HEK293T (cell line): ENCODE results near the gene ALG12.

Experiments
- CTCF ChIA-PET: fragments of 350-600 bp; formaldehyde crosslinking; extraction: SDS; loops from one replicate; lab custom pipeline; 2021; ENCODE audit warnings: antibody characterized with exemption, inconsistent platforms; lab: Yijun Ruan, JAX
- POLR2A ChIA-PET: fragments of 350-600 bp; formaldehyde crosslinking; extraction: SDS; loops from one replicate; lab custom pipeline; 2020; ENCODE audit warnings: antibody characterized with exemption, inconsistent platforms; lab: Yijun Ruan, JAX
- DNase-seq: peaks from one replicate; pipeline ENCODE4 v3.0.0; 2012; ENCODE audit warnings: mixed read lengths; ENCODE audit errors: extremely low spot score
- ARNT ChIP-seq: fragments of 450-650 bp; IDR thresholded peaks from 2 replicates; pipeline ENCODE4 v1.6.1; 2017; ENCODE audit warnings: mild to moderate bottlenecking
- BHLHE40 ChIP-seq: fragments of 450-650 bp; IDR thresholded peaks from 2 replicates; pipeline ENCODE4 v1.6.1; 2016; ENCODE audit warnings: mild to moderate bottlenecking, moderate library complexity, borderline replicate concordance
- CTBP1 ChIP-seq: fragments of 450-650 bp; IDR thresholded peaks from 2 replicates; pipeline ENCODE4 v1.6.1; 2016; ENCODE audit warnings: borderline replicate concordance
- ELF4 ChIP-seq: fragments of 450-650 bp; IDR thresholded peaks from 2 replicates; pipeline ENCODE4 v1.6.1; 2017; ENCODE audit warnings: antibody characterized with exemption
- FOXA1 ChIP-seq: fragments of 450-650 bp; IDR thresholded peaks from 2 replicates; pipeline ENCODE4 v1.6.1; 2016; ENCODE audit warnings: mild to moderate bottlenecking
- FOXK2 ChIP-seq: fragments of 450-650 bp; IDR thresholded peaks from 2 replicates; pipeline ENCODE4 v1.6.1; 2016; ENCODE audit warnings: mild to moderate bottlenecking
- FOXM1 ChIP-seq: fragments of 450-650 bp; IDR thresholded peaks from 2 replicates; pipeline ENCODE4 v1.6.1; 2017; ENCODE audit warnings: mild to moderate bottlenecking, borderline replicate concordance
- HDGF ChIP-seq: fragments of 450-650 bp; IDR thresholded peaks from 2 replicates; pipeline ENCODE4 v1.6.1; 2017; ENCODE audit warnings: antibody characterized with exemption, borderline replicate concordance
- L3MBTL2 ChIP-seq: fragments of 450-650 bp; conservative IDR thresholded peaks from 2 replicates; pipeline ENCODE4 v1.6.1; 2016; ENCODE audit warnings: mild to moderate bottlenecking
- LEF1 ChIP-seq: fragments of 450-650 bp; IDR thresholded peaks from 2 replicates; pipeline ENCODE4 v1.6.1; 2017; ENCODE audit warnings: mild to moderate bottlenecking, borderline replicate concordance
- NFRKB ChIP-seq: fragments of 450-650 bp; IDR thresholded peaks from 2 replicates; pipeline ENCODE4 v1.6.1; 2016; ENCODE audit warnings: mild to moderate bottlenecking, moderate library complexity
- PKNOX1 ChIP-seq: fragments of 450-650 bp; IDR thresholded peaks from 2 replicates; pipeline ENCODE4 v1.6.1; 2016
- SP1 ChIP-seq: fragments of 450-650 bp; IDR thresholded peaks from 2 replicates; pipeline ENCODE4 v1.6.1; 2017
- SUZ12 ChIP-seq: fragments of 450-650 bp; IDR thresholded peaks from 2 replicates; pipeline ENCODE4 v1.6.1; 2016; ENCODE audit warnings: mild to moderate bottlenecking
- TARDBP ChIP-seq: fragments of 450-650 bp; IDR thresholded peaks from 2 replicates; pipeline ENCODE4 v1.6.1; 2016
- ZNF384 ChIP-seq: fragments of 450-650 bp; IDR thresholded peaks from 2 replicates; pipeline ENCODE4 v1.6.1; 2016

Gene ALG12

GRCh38 chr22:49954354-49954753 is 36.1 kb upstream of the ALG12 start:
- POLR2A ChIA-PET, result no interaction called here
- TF ChIP-seq LEF1, result no peak
- TF ChIP-seq CTBP1, result no peak
- no peak for TF ChIP-seq HDGF
- no peak for TF ChIP-seq BHLHE40
- no peak for TF ChIP-seq ZNF384
- TF ChIP-seq TARDBP, result no peak
- TF ChIP-seq SP1, result no peak
- TF ChIP-seq ELF4, result no peak
- TF ChIP-seq FOXK2, result no peak
- TF ChIP-seq NFRKB, result no peak
- no peak for TF ChIP-seq FOXM1
- no peak for TF ChIP-seq SUZ12
- no peak for TF ChIP-seq FOXA1
- no peak for TF ChIP-seq PKNOX1
- TF ChIP-seq L3MBTL2, result no peak
- DNase-seq, result no peak
- CTCF ChIA-PET, result no interaction called here

GRCh38 chr22:49953680-49954344 is 35.6 kb upstream of the ALG12 start:
- ChIA-PET CTCF (no interaction called here), POLR2A (no interaction called here)
- TF ChIP-seq SUZ12 (no peak), ARNT (no peak), L3MBTL2 (no peak), ZNF384 (no peak), SP1 (no peak), FOXM1 (no peak)
- no peak for DNase-seq

- DNase-seq, result no peak
- POLR2A ChIA-PET, result no interaction called here
- no peak for TF ChIP-seq ZNF384
- no peak for TF ChIP-seq L3MBTL2
- no peak for TF ChIP-seq FOXA1
- no peak for TF ChIP-seq BHLHE40
- TF ChIP-seq CTBP1, result no peak
- no peak for TF ChIP-seq SUZ12
- no peak for TF ChIP-seq HDGF
- TF ChIP-seq ARNT, result no peak
- no peak for TF ChIP-seq SP1
- no peak for TF ChIP-seq FOXK2
- TF ChIP-seq TARDBP, result no peak
- no peak for TF ChIP-seq NFRKB
- TF ChIP-seq FOXM1, result no peak
- no peak for TF ChIP-seq PKNOX1
- TF ChIP-seq ELF4, result no peak
- no peak for TF ChIP-seq LEF1
- CTCF ChIA-PET, result interaction anchor here (0.5 kb wide), 1 partner anchor 34 kb away, joined by 3 read pairs; no protein-coding TSS in a partner anchor
These were observed 34.9 kb upstream of the ALG12 start for GRCh38 chr22:49953027-49953679.

GRCh38 chr22:49951986-49952896 is 34.0 kb upstream of the ALG12 start:
- ChIA-PET CTCF (interaction anchor here (0.5 to 0.7 kb wide), 2 partner anchors 9 to 35 kb away, joined by 3 read pairs; no protein-coding TSS in a partner anchor), POLR2A (interaction anchor here (0.7 to 1.6 kb wide), 2 partner anchors 8 to 10 kb away, joined by 3 to 5 read pairs; partner anchors contain the start of gene PIM3)
- DNase-seq, result no peak
- TF ChIP-seq NFRKB, result no peak
- no peak for TF ChIP-seq HDGF
- no peak for TF ChIP-seq FOXA1
- no peak for TF ChIP-seq PKNOX1
- no peak for TF ChIP-seq BHLHE40
- no peak for TF ChIP-seq ARNT
- no peak for TF ChIP-seq CTBP1
- no peak for TF ChIP-seq FOXK2
- TF ChIP-seq FOXM1, result no peak
- no peak for TF ChIP-seq L3MBTL2
- TF ChIP-seq SUZ12, result no peak
- TF ChIP-seq LEF1, result no peak

- CTCF ChIA-PET, result interaction anchor here (0.7 kb wide), 1 partner anchor 8 kb away, joined by 3 read pairs; no protein-coding TSS in a partner anchor
- POLR2A ChIA-PET, result interaction anchor here (1.6 kb wide), 1 partner anchor 10 kb away, joined by 5 read pairs; no protein-coding TSS in a partner anchor
These were observed 33.4 kb upstream of the ALG12 start for GRCh38 chr22:49951678-49951985.

More at GRCh38 chr22:49951678-49951985, 33.4 kb upstream of the ALG12 start:
- DNase-seq, result no peak
- no peak for TF ChIP-seq TARDBP
